ENCODE results near the gene PRDX5.

PRDX5 gene

DNA sequence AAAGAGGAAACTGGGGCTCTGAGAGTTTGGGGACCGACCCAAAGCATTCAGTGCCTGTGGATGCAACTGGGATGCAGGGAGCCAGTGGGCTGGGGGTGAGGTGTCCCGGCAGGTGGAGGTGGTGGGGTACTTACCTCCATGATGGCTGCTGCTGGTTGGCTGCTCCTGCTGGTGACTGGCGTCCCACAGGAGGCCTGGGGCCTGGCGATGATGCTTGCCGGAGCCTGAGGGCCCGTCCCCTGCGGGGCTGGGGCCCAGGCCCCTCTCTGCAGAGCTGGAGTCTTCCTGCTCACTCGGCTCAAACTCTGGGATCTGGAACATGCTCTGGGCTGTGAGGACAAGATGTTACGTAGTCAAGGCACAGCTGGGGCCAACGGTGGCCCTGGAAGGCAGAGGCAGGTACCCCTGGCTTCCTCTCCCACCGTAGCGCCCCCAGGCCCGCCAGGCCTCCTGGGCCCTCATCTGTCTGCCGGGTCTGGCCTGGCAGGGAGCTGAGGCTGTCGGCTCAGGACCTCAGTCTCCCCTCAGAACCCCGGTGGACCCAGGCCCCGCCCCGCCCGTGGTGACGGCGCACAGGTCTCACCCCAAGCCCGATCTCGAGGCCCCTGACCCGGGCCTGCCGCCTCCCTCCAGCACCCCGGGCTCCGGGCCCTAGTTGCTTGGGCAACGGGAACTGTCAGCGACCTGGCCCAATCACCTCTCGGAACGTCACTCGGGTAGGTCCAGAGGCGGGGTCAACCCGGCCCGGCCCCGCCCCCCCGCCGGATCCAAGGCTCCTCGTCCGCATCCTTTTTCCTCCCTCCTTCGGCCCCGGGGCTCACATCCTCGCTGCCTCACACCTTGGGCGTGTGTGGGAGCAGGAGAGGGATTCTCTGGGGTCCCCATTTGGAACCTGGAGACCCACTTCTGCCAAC, 33.6 kb upstream of the PRDX5 start, which contains the start of gene BAD:
TSS of gene BAD (minus strand) at position 618 of the 914 bp plus-strand sequence. CDS start at position 321, 297 bp downstream.
- Histone ChIP-seq H3K36me3 (ENCODE audit: insufficient read depth, low read depth, low read length) (no peaks in the 10 kb centered on the region), H3K9me3 (ENCODE audit: insufficient read depth, low read depth, low read length) (no peaks in the 10 kb centered on the region), H3K27ac (ENCODE audit: low read length) (no peak within 1 kb of the TSS), H3K27me3 (ENCODE audit: insufficient read depth, low read length) (peaks cover 16% of the 10 kb centered on the region), H3K9ac (ENCODE audit: low read depth, low read length) (peak within 1 kb of the TSS; percentile 67), H3K4me1 (ENCODE audit: insufficient read depth, low read length) (no peaks in the 10 kb centered on the region), H3K4me3 (ENCODE audit: low read length) (peak within 1 kb of the TSS; percentile 82)

DNA sequence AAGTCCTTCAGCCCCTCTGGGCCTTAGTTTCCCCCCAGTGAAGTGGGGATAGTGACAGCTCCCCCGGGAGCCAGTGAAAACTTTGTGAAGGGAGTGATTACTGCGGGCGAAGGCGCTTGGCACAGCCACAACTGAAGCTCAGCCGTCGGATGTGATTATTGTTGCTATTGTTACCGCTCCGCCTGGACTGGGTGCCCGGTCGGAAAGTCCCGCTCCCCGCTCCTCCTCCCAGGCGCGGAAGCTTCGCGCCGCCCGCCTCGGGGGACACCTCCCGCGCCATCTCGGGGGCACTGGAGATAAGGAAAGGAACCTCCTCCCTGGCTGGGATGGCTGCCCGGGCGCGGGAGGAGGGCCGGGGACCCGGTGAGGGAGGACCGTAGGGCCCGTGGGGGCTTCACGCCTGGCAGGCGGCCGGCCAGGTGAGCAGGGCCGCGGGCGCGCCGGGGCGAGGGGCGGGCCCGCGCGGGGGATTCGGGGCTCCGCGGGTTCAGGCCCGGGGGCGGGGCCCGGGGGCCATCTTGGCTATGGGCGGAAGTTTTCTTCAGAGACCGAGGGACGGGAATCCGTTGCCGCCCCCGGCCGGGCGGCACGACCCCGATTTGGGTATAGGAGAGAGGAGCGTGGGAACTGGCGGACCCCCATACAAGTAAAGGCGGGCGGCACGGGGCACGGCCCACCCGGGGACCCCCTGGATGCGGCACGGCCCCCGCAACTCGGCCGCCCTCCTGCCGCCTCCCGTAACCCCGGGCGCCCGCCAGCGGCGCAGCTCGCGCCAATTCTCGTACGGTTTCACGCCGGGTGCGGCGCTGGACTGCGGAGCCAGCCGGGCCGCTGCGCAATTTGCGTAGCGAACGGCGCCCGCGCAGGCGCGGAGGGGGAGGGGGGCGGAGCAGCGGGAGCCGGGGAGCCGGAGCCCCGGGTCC, 32.7 kb upstream of the PRDX5 start, which contains the start of gene GPR137:
TSS of gene GPR137 (plus strand) at position 887 of the 923 bp plus-strand sequence. CDS start 677 bp downstream, outside the sequence.
- Histone ChIP-seq H3K27me3 (ENCODE audit: insufficient read depth, low read length) (peaks cover 25% of the 10 kb centered on the region), H3K9me3 (ENCODE audit: insufficient read depth, low read depth, low read length) (no peaks in the 10 kb centered on the region), H3K4me3 (ENCODE audit: low read length) (peak within 1 kb of the TSS; percentile 82), H3K36me3 (ENCODE audit: insufficient read depth, low read depth, low read length) (no peaks in the 10 kb centered on the region), H3K27ac (ENCODE audit: low read length) (no peak within 1 kb of the TSS), H3K4me1 (ENCODE audit: insufficient read depth, low read length) (no peaks in the 10 kb centered on the region), H3K9ac (ENCODE audit: low read depth, low read length) (peak within 1 kb of the TSS; percentile 56; the same call in 1 of the 2 replicates)

DNA sequence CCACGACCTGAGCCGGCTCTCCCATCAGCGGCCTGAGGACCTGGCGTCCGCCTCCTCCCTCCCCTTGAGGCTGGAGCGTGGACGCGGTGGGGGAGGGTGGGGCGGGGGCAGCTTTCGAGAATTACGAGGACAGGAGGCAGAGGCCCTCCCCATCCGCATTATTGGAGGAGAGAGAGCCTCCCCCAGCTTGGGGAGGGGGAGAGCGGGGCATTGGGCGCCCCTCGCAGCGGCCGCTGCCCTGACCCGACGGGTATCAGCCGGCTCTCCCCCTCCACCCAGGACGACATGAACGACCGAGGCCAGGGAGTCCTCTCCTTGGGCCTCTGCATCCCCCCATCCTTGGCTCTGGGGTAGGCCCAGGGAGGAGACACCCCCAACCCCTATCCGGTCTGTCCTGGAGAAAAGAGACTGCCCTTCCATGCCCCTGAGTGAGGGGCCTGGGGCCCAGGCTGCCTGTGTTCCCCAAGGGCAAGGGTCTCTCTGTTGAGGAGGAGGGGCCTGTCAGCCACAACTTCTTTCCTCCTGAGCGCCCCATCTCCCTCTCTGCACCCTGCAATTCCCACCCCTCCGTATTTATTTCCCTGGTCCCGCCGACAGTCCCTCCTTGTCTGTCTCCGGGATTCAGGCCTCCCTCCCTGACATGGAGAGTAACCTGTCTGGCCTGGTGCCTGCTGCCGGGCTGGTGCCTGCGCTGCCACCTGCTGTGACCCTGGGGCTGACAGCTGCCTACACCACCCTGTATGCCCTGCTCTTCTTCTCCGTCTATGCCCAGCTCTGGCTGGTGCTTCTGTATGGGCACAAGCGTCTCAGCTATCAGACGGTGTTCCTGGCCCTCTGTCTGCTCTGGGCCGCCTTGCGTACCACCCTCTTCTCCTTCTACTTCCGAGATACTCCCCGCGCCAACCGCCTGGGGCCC, 31.8 kb upstream of the PRDX5 start:
- Histone ChIP-seq H3K9ac (ENCODE audit: low read depth, low read length) (peak overlapping the region; percentile 56; the same call in 1 of the 2 replicates), H3K36me3 (ENCODE audit: insufficient read depth, low read depth, low read length) (no peaks in the 10 kb centered on the region), H3K27ac (ENCODE audit: low read length) (no peak overlapping the region), H3K9me3 (ENCODE audit: insufficient read depth, low read depth, low read length) (no peaks in the 10 kb centered on the region), H3K4me3 (ENCODE audit: low read length) (peak overlapping the region; percentile 82), H3K27me3 (ENCODE audit: insufficient read depth, low read length) (peaks cover 34% of the 10 kb centered on the region), H3K4me1 (ENCODE audit: insufficient read depth, low read length) (no peaks in the 10 kb centered on the region)

DNA sequence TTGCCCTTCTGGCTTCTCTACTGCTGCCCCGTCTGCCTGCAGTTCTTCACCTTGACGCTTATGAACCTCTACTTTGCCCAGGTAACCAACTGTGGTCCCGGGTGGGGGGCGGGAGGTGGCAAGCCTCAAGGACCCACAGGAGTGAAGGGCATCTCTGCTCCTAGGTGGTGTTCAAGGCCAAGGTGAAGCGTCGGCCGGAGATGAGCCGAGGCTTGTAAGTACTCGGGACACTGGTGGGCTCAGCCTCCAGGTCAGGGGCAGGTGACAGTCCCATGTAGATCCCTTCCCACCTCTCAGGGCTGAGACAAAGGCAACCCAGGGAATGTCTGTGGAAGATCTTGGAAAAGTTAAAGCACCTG, 31.1 kb upstream of the PRDX5 start:
- Histone ChIP-seq H3K9ac (ENCODE audit: low read depth, low read length) (no peak overlapping the region), H3K27ac (ENCODE audit: low read length) (no peak overlapping the region), H3K9me3 (ENCODE audit: insufficient read depth, low read depth, low read length) (no peaks in the 10 kb centered on the region), H3K27me3 (ENCODE audit: insufficient read depth, low read length) (peaks cover 40% of the 10 kb centered on the region), H3K36me3 (ENCODE audit: insufficient read depth, low read depth, low read length) (no peaks in the 10 kb centered on the region), H3K4me3 (ENCODE audit: low read length) (no peak overlapping the region), H3K4me1 (ENCODE audit: insufficient read depth, low read length) (no peaks in the 10 kb centered on the region)

DNA sequence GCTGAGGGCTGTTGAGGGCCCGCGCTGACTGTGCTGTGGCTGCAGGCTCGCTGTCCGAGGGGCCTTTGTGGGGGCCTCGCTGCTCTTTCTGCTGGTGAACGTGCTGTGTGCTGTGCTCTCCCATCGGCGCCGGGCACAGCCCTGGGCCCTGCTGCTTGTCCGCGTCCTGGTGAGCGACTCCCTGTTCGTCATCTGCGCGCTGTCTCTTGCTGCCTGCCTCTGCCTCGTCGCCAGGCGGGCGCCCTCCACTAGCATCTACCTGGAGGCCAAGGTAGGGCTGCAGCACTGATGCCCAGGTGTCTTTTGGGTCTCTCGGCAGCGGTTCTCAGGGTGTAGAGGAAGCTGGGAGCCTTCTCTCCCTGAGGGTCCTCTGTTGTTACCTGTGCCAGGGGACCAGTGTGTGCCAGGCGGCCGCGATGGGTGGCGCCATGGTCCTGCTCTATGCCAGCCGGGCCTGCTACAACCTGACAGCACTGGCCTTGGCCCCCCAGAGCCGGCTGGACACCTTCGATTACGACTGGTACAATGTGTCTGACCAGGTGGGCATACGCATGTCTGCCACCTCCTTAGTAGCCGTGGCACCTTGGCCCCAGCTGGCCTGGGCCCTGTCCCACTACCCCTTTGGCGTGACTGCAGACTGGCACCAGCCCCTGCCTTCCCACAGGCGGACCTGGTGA, 30.1 kb upstream of the PRDX5 start:
- H3K9me3 ChIP-seq (ENCODE audit: insufficient read depth, low read depth, low read length): no peaks in the 10 kb centered on the region
- H3K27me3 ChIP-seq (ENCODE audit: insufficient read depth, low read length): peaks cover 51% of the 10 kb centered on the region
- H3K36me3 ChIP-seq (ENCODE audit: insufficient read depth, low read depth, low read length): no peaks in the 10 kb centered on the region
- H3K9ac ChIP-seq (ENCODE audit: low read depth, low read length): no peak overlapping the region
- no peak overlapping the region for H3K27ac ChIP-seq (ENCODE audit: low read length)
- H3K4me1 ChIP-seq (ENCODE audit: insufficient read depth, low read length): no peaks in the 10 kb centered on the region
- H3K4me3 ChIP-seq (ENCODE audit: low read length): no peak overlapping the region

DNA sequence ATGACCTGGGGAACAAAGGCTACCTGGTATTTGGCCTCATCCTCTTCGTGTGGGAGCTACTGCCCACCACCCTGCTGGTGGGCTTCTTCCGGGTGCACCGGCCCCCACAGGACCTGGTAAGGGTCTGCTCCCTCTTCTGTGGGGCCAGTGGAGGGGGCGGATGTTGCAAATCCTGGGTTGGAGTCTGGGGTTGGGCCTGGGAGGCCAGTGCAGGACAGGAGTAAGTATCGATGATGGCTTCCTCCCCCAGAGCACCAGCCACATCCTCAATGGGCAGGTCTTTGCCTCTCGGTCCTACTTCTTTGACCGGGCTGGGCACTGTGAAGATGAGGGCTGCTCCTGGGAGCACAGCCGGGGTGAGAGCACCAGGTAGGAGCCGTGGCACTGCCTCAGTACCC, 29.6 kb upstream of the PRDX5 start:
- Histone ChIP-seq H3K4me3 (ENCODE audit: low read length) (no peak overlapping the region), H3K27ac (ENCODE audit: low read length) (no peak overlapping the region), H3K9ac (ENCODE audit: low read depth, low read length) (no peak overlapping the region), H3K4me1 (ENCODE audit: insufficient read depth, low read length) (no peaks in the 10 kb centered on the region), H3K36me3 (ENCODE audit: insufficient read depth, low read depth, low read length) (no peaks in the 10 kb centered on the region), H3K9me3 (ENCODE audit: insufficient read depth, low read depth, low read length) (no peaks in the 10 kb centered on the region), H3K27me3 (ENCODE audit: insufficient read depth, low read length) (peaks cover 56% of the 10 kb centered on the region)

DNA sequence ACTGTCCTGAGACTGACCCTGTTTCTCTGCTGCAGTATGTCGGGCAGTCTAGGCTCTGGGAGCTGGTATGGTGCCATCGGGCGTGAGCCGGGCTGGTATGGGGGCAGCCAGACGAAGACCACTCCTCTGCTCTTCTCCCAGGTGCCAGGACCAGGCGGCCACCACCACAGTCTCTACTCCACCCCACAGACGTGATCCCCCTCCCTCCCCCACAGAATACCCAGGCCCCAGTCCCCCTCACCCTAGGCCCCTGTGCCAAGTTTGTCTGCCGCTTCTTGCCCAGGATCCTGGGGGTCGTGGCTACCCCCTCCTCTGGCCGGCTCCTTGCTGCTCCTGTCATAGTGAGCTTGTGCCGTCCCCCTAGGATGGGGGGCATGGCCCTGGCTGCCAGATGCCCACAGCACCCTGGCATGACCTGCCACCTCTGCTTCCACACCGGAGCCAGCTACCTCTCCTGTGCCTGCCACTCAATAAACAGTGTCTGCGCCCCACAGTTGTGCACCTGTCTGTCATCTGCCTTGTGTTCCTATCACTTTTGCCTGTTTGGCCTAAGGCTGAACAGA, 28.8 kb upstream of the PRDX5 start:
- no peaks in the 10 kb centered on the region for H3K9me3 ChIP-seq (ENCODE audit: insufficient read depth, low read depth, low read length)
- H3K4me3 ChIP-seq (ENCODE audit: low read length): no peak overlapping the region
- no peak overlapping the region for H3K9ac ChIP-seq (ENCODE audit: low read depth, low read length)
- no peaks in the 10 kb centered on the region for H3K4me1 ChIP-seq (ENCODE audit: insufficient read depth, low read length)
- no peaks in the 10 kb centered on the region for H3K36me3 ChIP-seq (ENCODE audit: insufficient read depth, low read depth, low read length)
- H3K27ac ChIP-seq (ENCODE audit: low read length): no peak overlapping the region
- H3K27me3 ChIP-seq (ENCODE audit: insufficient read depth, low read length): peaks cover 63% of the 10 kb centered on the region

DNA sequence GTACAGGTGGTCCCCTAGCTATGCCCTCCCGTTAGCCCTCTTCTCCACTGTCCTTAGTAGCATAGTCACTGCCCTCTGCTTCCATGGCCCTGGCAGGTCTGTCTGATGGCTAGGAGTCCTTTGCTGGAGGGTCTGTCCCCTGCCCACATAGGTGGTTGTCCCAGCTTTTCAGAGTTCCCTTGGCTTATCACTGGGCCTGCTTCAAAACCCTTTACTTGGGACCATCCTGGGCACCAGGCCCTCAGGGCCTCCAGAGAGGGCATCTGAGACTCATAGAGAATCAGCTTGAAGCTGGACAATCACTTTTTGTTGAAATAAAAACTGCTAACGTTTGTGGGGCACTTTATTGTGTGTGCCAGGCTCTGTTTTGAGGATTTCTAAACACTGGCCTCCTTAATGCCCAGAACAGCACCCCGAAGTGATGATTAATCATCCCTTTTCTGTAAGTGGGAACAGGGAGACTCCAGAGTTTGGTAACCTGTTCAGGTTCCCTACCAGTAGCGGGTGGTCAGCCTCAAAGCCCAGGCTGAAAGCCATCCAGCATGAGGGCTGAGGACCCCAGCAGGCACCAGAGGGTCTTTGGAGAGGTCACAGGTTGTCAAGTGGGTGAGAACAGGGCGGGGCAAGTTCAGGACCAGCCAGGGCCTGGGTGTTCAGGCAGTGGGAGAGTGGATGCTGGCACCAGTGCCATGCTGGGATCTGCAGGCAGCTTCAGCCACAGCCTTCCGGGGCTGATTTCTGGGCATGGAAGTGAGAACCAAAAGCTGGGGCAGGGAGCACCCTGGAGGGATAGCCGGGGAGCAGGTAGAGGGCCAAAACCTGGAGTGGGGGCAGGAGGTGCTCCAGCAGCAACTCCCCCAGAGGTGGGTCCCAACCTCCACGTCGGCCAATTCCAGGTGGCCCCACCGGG, 27.3 kb upstream of the PRDX5 start:
- Histone ChIP-seq H3K27me3 (ENCODE audit: insufficient read depth, low read length) (peaks cover 79% of the 10 kb centered on the region), H3K4me1 (ENCODE audit: insufficient read depth, low read length) (no peaks in the 10 kb centered on the region), H3K27ac (ENCODE audit: low read length) (no peak overlapping the region), H3K9me3 (ENCODE audit: insufficient read depth, low read depth, low read length) (no peaks in the 10 kb centered on the region), H3K36me3 (ENCODE audit: insufficient read depth, low read depth, low read length) (no peaks in the 10 kb centered on the region), H3K4me3 (ENCODE audit: low read length) (peak overlapping the region; percentile 51; the same call in 1 of the 2 replicates), H3K9ac (ENCODE audit: low read depth, low read length) (no peak overlapping the region)

DNA sequence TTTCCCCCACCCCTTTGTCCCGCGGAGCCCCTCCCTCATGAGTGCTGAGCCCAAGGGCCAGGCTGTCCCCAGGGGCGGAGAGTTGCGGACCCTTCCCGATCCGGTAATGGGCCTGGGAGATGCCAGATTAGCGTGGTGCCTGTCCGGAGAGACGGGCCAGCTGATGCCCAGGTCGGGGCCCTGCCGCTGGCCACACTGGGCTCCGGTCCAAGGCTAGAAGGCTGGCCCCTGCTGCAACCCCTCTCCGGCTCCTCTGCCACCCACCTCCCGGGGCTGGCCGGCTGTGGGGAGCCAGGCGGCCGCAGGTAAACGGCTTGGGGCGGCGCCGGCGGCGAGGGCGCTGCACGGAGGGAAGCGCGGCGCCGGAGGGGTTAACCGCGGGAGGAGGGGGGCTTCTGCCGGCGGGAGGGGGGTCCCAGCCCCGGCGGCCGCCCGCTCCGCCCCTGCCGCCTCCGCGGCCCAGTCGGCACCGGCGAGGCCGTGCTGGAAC, 26.6 kb upstream of the PRDX5 start, which contains the start of gene KCNK4:
TSS of gene KCNK4 (plus strand) at position 41 of the 490 bp plus-strand sequence. CDS start 1,717 bp downstream, outside the sequence.
- Histone ChIP-seq H3K9ac (ENCODE audit: low read depth, low read length) (no peak within 1 kb of the TSS), H3K4me3 (ENCODE audit: low read length) (peak within 1 kb of the TSS; percentile 51; the same call in 1 of the 2 replicates), H3K36me3 (ENCODE audit: insufficient read depth, low read depth, low read length) (no peaks in the 10 kb centered on the region), H3K9me3 (ENCODE audit: insufficient read depth, low read depth, low read length) (no peaks in the 10 kb centered on the region), H3K27me3 (ENCODE audit: insufficient read depth, low read length) (peaks cover 86% of the 10 kb centered on the region), H3K27ac (ENCODE audit: low read length) (no peak within 1 kb of the TSS), H3K4me1 (ENCODE audit: insufficient read depth, low read length) (no peaks in the 10 kb centered on the region)

All from iPS-20b (cell line).